Measurements from ENCODE around the gene ZNF549.
"Not testable (repeated sequence)": the region's sequence is repeated elsewhere in the genome, so short reads cannot be mapped to it uniquely, and the experiment has no call there.

Gene ZNF549

GRCh38 chr19:57500400-57500799 is 26.8 kb upstream of the ZNF549 start:
- not testable (repeated sequence) for H2BK120ac ChIP-seq (ENCODE audit: low read depth, low read length); DNase-seq

GRCh38 chr19:57506163-57506562 is 21.0 kb upstream of the ZNF549 start:
- H2BK5ac ChIP-seq (ENCODE audit: low read length): no peak overlapping the region
- no peak overlapping the region for H3K27ac ChIP-seq (ENCODE audit: low read depth, low read length)
- H3K56ac ChIP-seq (ENCODE audit: low read length): no peak overlapping the region
- WGBS (ENCODE audit: extremely low coverage, insufficient coverage, low lambda C conversion rate): no CpG with 5 or more reads among the region's 4 CpGs
- peaks cover 7% of the 10 kb centered on the region for H3K36me3 ChIP-seq (ENCODE audit: control insufficient read depth, insufficient read depth, low read length)
- H3K18ac ChIP-seq (ENCODE audit: low read length): no peak overlapping the region
- H3K79me2 ChIP-seq (ENCODE audit: control insufficient read depth, insufficient read depth, low read length): peaks cover 9% of the 10 kb centered on the region
- no peak overlapping the region for H3K9ac ChIP-seq (ENCODE audit: low read length)
- no peak overlapping the region for H2BK120ac ChIP-seq (ENCODE audit: low read depth, low read length)
- H3K79me1 ChIP-seq (ENCODE audit: low read length): peaks cover 8% of the 10 kb centered on the region
- H2AK5ac ChIP-seq (ENCODE audit: low read length): no peak overlapping the region
- no peak overlapping the region for H3K23ac ChIP-seq (ENCODE audit: low read length)
- no peak overlapping the region for H2BK15ac ChIP-seq (replicated peaks; ENCODE audit: low read depth)
- H3K4me1 ChIP-seq (ENCODE audit: control insufficient read depth, low read depth, low read length): no peaks in the 10 kb centered on the region
- H4K5ac ChIP-seq (ENCODE audit: low read length): no peak overlapping the region
- H3K27me3 ChIP-seq (ENCODE audit: insufficient read depth, low read length, poor library complexity): no peaks in the 10 kb centered on the region
- DNase-seq: no peak
- H4K8ac ChIP-seq (ENCODE audit: low read depth, low read length): no peak overlapping the region
- no peak overlapping the region for H3K4ac ChIP-seq (ENCODE audit: low read depth, low read length)
- H3K4me3 ChIP-seq (ENCODE audit: low read length): no peak overlapping the region
- H3K4me2 ChIP-seq (ENCODE audit: low read length): no peak overlapping the region

More at GRCh38 chr19:57500400-57500799, 26.8 kb upstream of the ZNF549 start:
- H3K18ac ChIP-seq (ENCODE audit: low read length); H3K27me3 ChIP-seq (ENCODE audit: insufficient read depth, low read length, poor library complexity); H3K27ac ChIP-seq (ENCODE audit: low read depth, low read length); H3K4ac ChIP-seq (ENCODE audit: low read depth, low read length); H4K8ac ChIP-seq (ENCODE audit: low read depth, low read length); H3K36me3 ChIP-seq (ENCODE audit: control insufficient read depth, insufficient read depth, low read length); H3K4me1 ChIP-seq (ENCODE audit: control insufficient read depth, low read depth, low read length); H2BK5ac ChIP-seq (ENCODE audit: low read length); H4K5ac ChIP-seq (ENCODE audit: low read length); H2AK5ac ChIP-seq (ENCODE audit: low read length); H3K4me3 ChIP-seq (ENCODE audit: low read length); H2BK15ac ChIP-seq (replicated peaks; ENCODE audit: low read depth); H3K23ac ChIP-seq (ENCODE audit: low read length): not testable (repeated sequence)
- no CpG with 5 or more reads among the region's 4 CpGs for WGBS (ENCODE audit: extremely low coverage, insufficient coverage, low lambda C conversion rate)
- Histone ChIP-seq H3K9ac (ENCODE audit: low read length) (peak overlapping the region; percentile 13), H3K79me1 (ENCODE audit: low read length) (peaks cover 12% of the 10 kb centered on the region), H3K79me2 (ENCODE audit: control insufficient read depth, insufficient read depth, low read length) (peaks cover 12% of the 10 kb centered on the region), H3K56ac (ENCODE audit: low read length) (peak overlapping the region; percentile 6), H3K4me2 (ENCODE audit: low read length) (peak overlapping the region; percentile 35)

- no peak overlapping the region for H3K56ac ChIP-seq (ENCODE audit: low read length)
- no peak overlapping the region for H2AK5ac ChIP-seq (ENCODE audit: low read length)
- no peak overlapping the region for H3K9ac ChIP-seq (ENCODE audit: low read length)
- no peak overlapping the region for H3K23ac ChIP-seq (ENCODE audit: low read length)
- no peak overlapping the region for H3K4ac ChIP-seq (ENCODE audit: low read depth, low read length)
- peaks cover 4% of the 10 kb centered on the region for H3K36me3 ChIP-seq (ENCODE audit: control insufficient read depth, insufficient read depth, low read length)
- DNase-seq: no peak
- no peaks in the 10 kb centered on the region for H3K79me2 ChIP-seq (ENCODE audit: control insufficient read depth, insufficient read depth, low read length)
- no peak overlapping the region for H3K4me3 ChIP-seq (ENCODE audit: low read length)
- no peaks in the 10 kb centered on the region for H3K27me3 ChIP-seq (ENCODE audit: insufficient read depth, low read length, poor library complexity)
- H2BK5ac ChIP-seq (ENCODE audit: low read length): no peak overlapping the region
- H3K4me1 ChIP-seq (ENCODE audit: control insufficient read depth, low read depth, low read length): no peaks in the 10 kb centered on the region
- H4K5ac ChIP-seq (ENCODE audit: low read length): no peak overlapping the region
- H3K18ac ChIP-seq (ENCODE audit: low read length): no peak overlapping the region
- no peak overlapping the region for H4K8ac ChIP-seq (ENCODE audit: low read depth, low read length)
- no peak overlapping the region for H2BK15ac ChIP-seq (replicated peaks; ENCODE audit: low read depth)
- no peak overlapping the region for H3K4me2 ChIP-seq (ENCODE audit: low read length)
- no peak overlapping the region for H3K27ac ChIP-seq (ENCODE audit: low read depth, low read length)
- H3K79me1 ChIP-seq (ENCODE audit: low read length): no peaks in the 10 kb centered on the region
- no peak overlapping the region for H2BK120ac ChIP-seq (ENCODE audit: low read depth, low read length)
Observed at GRCh38 chr19:57511484-57511883, 15.7 kb upstream of the ZNF549 start.

GRCh38 chr19:57512845-57513244 is 14.3 kb upstream of the ZNF549 start:
- Histone ChIP-seq H2AK5ac (ENCODE audit: low read length) (no peak overlapping the region), H4K8ac (ENCODE audit: low read depth, low read length) (no peak overlapping the region), H3K18ac (ENCODE audit: low read length) (no peak overlapping the region), H2BK5ac (ENCODE audit: low read length) (no peak overlapping the region), H2BK120ac (ENCODE audit: low read depth, low read length) (no peak overlapping the region), H3K4ac (ENCODE audit: low read depth, low read length) (no peak overlapping the region), H3K79me1 (ENCODE audit: low read length) (no peaks in the 10 kb centered on the region), H3K4me2 (ENCODE audit: low read length) (no peak overlapping the region), H3K4me1 (ENCODE audit: control insufficient read depth, low read depth, low read length) (no peaks in the 10 kb centered on the region), H3K27ac (ENCODE audit: low read depth, low read length) (no peak overlapping the region), H3K56ac (ENCODE audit: low read length) (no peak overlapping the region), H3K79me2 (ENCODE audit: control insufficient read depth, insufficient read depth, low read length) (no peaks in the 10 kb centered on the region), H3K27me3 (ENCODE audit: insufficient read depth, low read length, poor library complexity) (no peaks in the 10 kb centered on the region), H4K5ac (ENCODE audit: low read length) (no peak overlapping the region), H3K36me3 (ENCODE audit: control insufficient read depth, insufficient read depth, low read length) (no peaks in the 10 kb centered on the region), H3K9ac (ENCODE audit: low read length) (no peak overlapping the region), H3K4me3 (ENCODE audit: low read length) (no peak overlapping the region), H2BK15ac (replicated peaks; ENCODE audit: low read depth) (no peak overlapping the region), H3K23ac (ENCODE audit: low read length) (no peak overlapping the region)
- no CpG with 5 or more reads among the region's 6 CpGs for WGBS (ENCODE audit: extremely low coverage, insufficient coverage, low lambda C conversion rate)
- DNase-seq: peak; percentile 57

- Histone ChIP-seq H3K4me1 (ENCODE audit: control insufficient read depth, low read depth, low read length) (no peaks in the 10 kb centered on the region), H3K4me3 (ENCODE audit: low read length) (no peak overlapping the region), H3K18ac (ENCODE audit: low read length) (no peak overlapping the region)
Observed at GRCh38 chr19:57515255-57515654, 11.9 kb upstream of the ZNF549 start.

GRCh38 chr19:57518021-57518420 is 9.1 kb upstream of the ZNF549 start:
- not testable (repeated sequence) for DNase-seq; H3K4ac ChIP-seq (ENCODE audit: low read depth, low read length)
- WGBS (ENCODE audit: extremely low coverage, insufficient coverage, low lambda C conversion rate): no CpG with 5 or more reads among the region's 4 CpGs

More at GRCh38 chr19:57515255-57515654, 11.9 kb upstream of the ZNF549 start:
- no peak overlapping the region for H2BK5ac ChIP-seq (ENCODE audit: low read length)
- no peak overlapping the region for H2BK120ac ChIP-seq (ENCODE audit: low read depth, low read length)
- H3K4me2 ChIP-seq (ENCODE audit: low read length): no peak overlapping the region
- H3K23ac ChIP-seq (ENCODE audit: low read length): no peak overlapping the region
- DNase-seq: no peak
- H4K8ac ChIP-seq (ENCODE audit: low read depth, low read length): no peak overlapping the region
- H3K36me3 ChIP-seq (ENCODE audit: control insufficient read depth, insufficient read depth, low read length): no peaks in the 10 kb centered on the region
- no peaks in the 10 kb centered on the region for H3K79me1 ChIP-seq (ENCODE audit: low read length)
- no peaks in the 10 kb centered on the region for H3K79me2 ChIP-seq (ENCODE audit: control insufficient read depth, insufficient read depth, low read length)
- H3K27me3 ChIP-seq (ENCODE audit: insufficient read depth, low read length, poor library complexity): no peaks in the 10 kb centered on the region
- no peak overlapping the region for H4K5ac ChIP-seq (ENCODE audit: low read length)
- H3K56ac ChIP-seq (ENCODE audit: low read length): no peak overlapping the region
- no peak overlapping the region for H3K4ac ChIP-seq (ENCODE audit: low read depth, low read length)
- no peak overlapping the region for H2BK15ac ChIP-seq (replicated peaks; ENCODE audit: low read depth)
- no CpG with 5 or more reads among the region's 5 CpGs for WGBS (ENCODE audit: extremely low coverage, insufficient coverage, low lambda C conversion rate)
- no peak overlapping the region for H2AK5ac ChIP-seq (ENCODE audit: low read length)
- H3K27ac ChIP-seq (ENCODE audit: low read depth, low read length): no peak overlapping the region
- no peak overlapping the region for H3K9ac ChIP-seq (ENCODE audit: low read length)

More at GRCh38 chr19:57518021-57518420, 9.1 kb upstream of the ZNF549 start:
- not testable (repeated sequence) for H4K5ac ChIP-seq (ENCODE audit: low read length); H3K4me3 ChIP-seq (ENCODE audit: low read length); H3K18ac ChIP-seq (ENCODE audit: low read length); H3K27me3 ChIP-seq (ENCODE audit: insufficient read depth, low read length, poor library complexity); H3K79me2 ChIP-seq (ENCODE audit: control insufficient read depth, insufficient read depth, low read length); H4K8ac ChIP-seq (ENCODE audit: low read depth, low read length); H3K27ac ChIP-seq (ENCODE audit: low read depth, low read length); H3K4me2 ChIP-seq (ENCODE audit: low read length); H3K9ac ChIP-seq (ENCODE audit: low read length); H2BK5ac ChIP-seq (ENCODE audit: low read length); H3K23ac ChIP-seq (ENCODE audit: low read length); H3K36me3 ChIP-seq (ENCODE audit: control insufficient read depth, insufficient read depth, low read length); H3K79me1 ChIP-seq (ENCODE audit: low read length); H2AK5ac ChIP-seq (ENCODE audit: low read length); H2BK15ac ChIP-seq (replicated peaks; ENCODE audit: low read depth); H2BK120ac ChIP-seq (ENCODE audit: low read depth, low read length); H3K56ac ChIP-seq (ENCODE audit: low read length); H3K4me1 ChIP-seq (ENCODE audit: control insufficient read depth, low read depth, low read length)

Measured in mesendoderm (in vitro differentiated cells).